Cardiac muscle cell (in vitro differentiated cells and primary cell): Measurements from ENCODE around the gene EPHA4. TPM values are rescaled to one million over a fixed set of nuclear protein-coding genes. Genes with fewer than 3 reads are reported as not detected.

Source experiments
- DNase-seq, 2 donors: peaks; one replicate each; pipeline versions ENCODE4 v3.0.0 to v3.0.0-alpha.2; 2010 to 2017; ENCODE audit warnings: low read depth in 1 of 2, low spot score in 1 of 2
- H3K27ac ChIP-seq: fragments of 200-600 bp; sonication (generic); 2 replicates; pipeline ENCODE4 v1.5.1; 2016
- H3K27me3 ChIP-seq: fragments of 200-600 bp; sonication (generic); 2 replicates; pipeline ENCODE4 v1.6.0; 2016; ENCODE audit warnings: control low read depth
- H3K36me3 ChIP-seq: fragments of 200-600 bp; sonication (generic); 2 replicates; pipeline ENCODE4 v1.5.1; 2016; ENCODE audit warnings: control low read depth
- H3K4me1 ChIP-seq: fragments of 200-600 bp; sonication (generic); 2 replicates; pipeline ENCODE4 v1.8.1; 2017; ENCODE audit warnings: low read depth, mild to moderate bottlenecking, mixed run types
- H3K4me3 ChIP-seq: fragments of 200-600 bp; sonication (generic); 2 replicates; pipeline ENCODE4 v1.5.1; 2016; ENCODE audit warnings: mild to moderate bottlenecking
- H3K9me3 ChIP-seq: fragments of 200-600 bp; sonication (generic); 2 replicates; pipeline ENCODE4 v1.5.1; 2017; ENCODE audit warnings: low read depth, mild to moderate bottlenecking, control low read depth
- CTCF ChIP-seq: IDR thresholded peaks from 2 replicates; pipeline ENCODE4 v1.5.1; 2012; ENCODE audit warnings: low read depth, mild to moderate bottlenecking, low read length
- polyA plus RNA-seq: library from polyadenylated mRNA; unstranded; fragments of >200 nt; fragmentation: Nextera tagmentation; extraction: Ambion mirVana; gene quantifications from 2 replicates; pipeline ENCODE4 v1.2.1, GENCODE V29; 2016
- total RNA-seq: library from RNA; depleted of rRNA; stranded (reverse); fragments of >200 nt; gene quantifications from 2 replicates; pipeline ENCODE4 v1.2.3, GENCODE V29; 2016

Gene EPHA4
- total and polyA plus RNA-seq, 2 experiments from 2014 or later: 21.2 to 70.2 TPM

- TF ChIP-seq CTCF: no peak
- no peak overlapping the region for H3K27ac ChIP-seq
- H3K9me3 ChIP-seq: no peaks in the 10 kb centered on the region
- no peaks in the 10 kb centered on the region for H3K36me3 ChIP-seq
- H3K4me3 ChIP-seq: no peak overlapping the region
- H3K4me1 ChIP-seq: no peaks in the 10 kb centered on the region
- H3K27me3 ChIP-seq: no peaks in the 10 kb centered on the region
- no peak for DNase-seq
These were observed 171.7 kb downstream of the EPHA4 start for GRCh38 chr2:221400411-221400810.

- DNase-seq: no peak
- H3K4me3 ChIP-seq: no peak overlapping the region
- H3K27ac ChIP-seq: no peak overlapping the region
- H3K4me1 ChIP-seq: no peaks in the 10 kb centered on the region
- H3K9me3 ChIP-seq: no peaks in the 10 kb centered on the region
- H3K27me3 ChIP-seq: no peaks in the 10 kb centered on the region
- TF ChIP-seq CTCF: no peak
- no peaks in the 10 kb centered on the region for H3K36me3 ChIP-seq
These were observed 172.9 kb downstream of the EPHA4 start for GRCh38 chr2:221399183-221399582.

- no peak overlapping the region for H3K27ac ChIP-seq
- TF ChIP-seq CTCF: no peak
These were observed 174.9 kb downstream of the EPHA4 start for GRCh38 chr2:221397187-221397586.

GRCh38 chr2:221392228-221392881 is 179.7 kb downstream of the EPHA4 start:
- DNase-seq: no peak
- Histone ChIP-seq H3K9me3 (no peaks in the 10 kb centered on the region), H3K27ac (no peak overlapping the region), H3K4me3 (no peak overlapping the region), H3K27me3 (no peaks in the 10 kb centered on the region), H3K4me1 (peaks cover 6% of the 10 kb centered on the region), H3K36me3 (no peaks in the 10 kb centered on the region)
- no peak for TF ChIP-seq CTCF

More at GRCh38 chr2:221397187-221397586, 174.9 kb downstream of the EPHA4 start:
- no peak for DNase-seq
- no peak overlapping the region for H3K4me3 ChIP-seq
- H3K9me3 ChIP-seq: no peaks in the 10 kb centered on the region
- H3K36me3 ChIP-seq: no peaks in the 10 kb centered on the region
- H3K27me3 ChIP-seq: no peaks in the 10 kb centered on the region
- no peaks in the 10 kb centered on the region for H3K4me1 ChIP-seq

- Histone ChIP-seq H3K27ac (no peak overlapping the region), H3K4me1 (peaks cover 6% of the 10 kb centered on the region), H3K27me3 (no peaks in the 10 kb centered on the region), H3K9me3 (no peaks in the 10 kb centered on the region), H3K36me3 (no peaks in the 10 kb centered on the region), H3K4me3 (no peak overlapping the region)
- DNase-seq: no peak
- TF ChIP-seq CTCF: no peak
These were observed 181.2 kb downstream of the EPHA4 start for GRCh38 chr2:221390878-221391277.
